Measurements from ENCODE around the gene MRPS10. TPM values are rescaled to one million over a fixed set of nuclear protein-coding genes. Genes with fewer than 3 reads are reported as not detected.

The MRPS10 gene
- total and polyA plus RNA-seq, 10 of the 15 experiments (the other 5 are each of a cell fraction or from before 2014, with no cell fraction given), result 28.5 to 83.3 (median 52.8) TPM

GRCh38 chr6:42236682-42237473, 19.2 kb upstream of the MRPS10 start (continued):
- TF ChIP-seq TAF1 (IDR thresholded peaks at IDR 0.05; ENCODE audit: borderline replicate concordance, low read depth, low read length), result no peak
- TF ChIP-seq JUND (IDR thresholded peaks at IDR 0.05; ENCODE audit: low read depth, low read length), result no peak
- TF ChIP-seq CBFB (IDR thresholded peaks at IDR 0.05; ENCODE audit: low read depth), result 0 out of 2 replicates have a peak, but pooled peaks have one; percentile 37
- no peak for TF ChIP-seq DPF2 (IDR thresholded peaks at IDR 0.05)
- TF ChIP-seq IRF3 (IDR thresholded peaks at IDR 0.05), result no peak
- no peak for TF ChIP-seq MLLT1 (IDR thresholded peaks at IDR 0.05)
- TF ChIP-seq CUX1 (IDR thresholded peaks at IDR 0.05; ENCODE audit: insufficient replicate concordance, low read depth, low read length), result no peak
- TF ChIP-seq RUNX3 (IDR thresholded peaks at IDR 0.05; ENCODE audit: low read length), result peak; percentile 77
- no peak for TF ChIP-seq NBN (IDR thresholded peaks at IDR 0.05)
- no peak for TF ChIP-seq SIN3A (IDR thresholded peaks at IDR 0.05; ENCODE audit: low read depth, low read length)
- TF ChIP-seq ZNF274 (IDR thresholded peaks at IDR 0.05; ENCODE audit: insufficient read depth, insufficient read length), result no peak
- TF ChIP-seq ZNF24 (IDR thresholded peaks at IDR 0.05), result no peak
- TF ChIP-seq SKIL (IDR thresholded peaks at IDR 0.05; ENCODE audit: low read depth, poor library complexity, severe bottlenecking), result peak; percentile 44
- 0 out of 2 replicates have a peak, but pooled peaks have one; percentile 50 for TF ChIP-seq EED (IDR thresholded peaks at IDR 0.05; ENCODE audit: low read depth)
- no peak for TF ChIP-seq CREB1 (IDR thresholded peaks at IDR 0.05; ENCODE audit: low read depth)
- no peak for TF ChIP-seq E2F4 (IDR thresholded peaks at IDR 0.05; ENCODE audit: low read depth, low read length)
- no peak for TF ChIP-seq ZNF622 (IDR thresholded peaks at IDR 0.05)
- TF ChIP-seq NFIC (IDR thresholded peaks at IDR 0.05; ENCODE audit: low read depth, low read length), result peak; percentile 58; the same call in 1 of the 2 replicates
- TF ChIP-seq KLF5 (IDR thresholded peaks at IDR 0.05; ENCODE audit: partially characterized antibody), result no peak
- TF ChIP-seq TCF3 (IDR thresholded peaks at IDR 0.05; ENCODE audit: borderline replicate concordance, insufficient read depth, low read depth, low read length), result no peak

Data from GM12878 (cell line).